HCT116 (cell line): ENCODE data around the gene CNMD. TPM values are rescaled to one million over a fixed set of nuclear protein-coding genes. Genes with fewer than 3 reads are reported as not detected.

Experiments
- ATAC-seq: fragments of 200-7000 bp; cut with Tn5 transposase; 2 replicates; pipeline ENCODE4 v1.9.1; 2020; ENCODE audit warnings: mild to moderate bottlenecking, moderate library complexity
- BruUV-seq: library from RNA; stranded (reverse); fragments of 400-500 nt; replicated peaks from 2 replicates; lab custom pipeline; 2021; lab: Mats Ljungman, UMichigan
- CTCF ChIA-PET: fragments of 300-600 bp; sonication (Branson Sonifier 250); formaldehyde crosslinking; loops from one replicate; lab custom pipeline; 2021; ENCODE audit warnings: antibody characterized with exemption; lab: Charles Lee
- POLR2A ChIA-PET: fragments of 300-600, 350-600 bp; sonication (Branson Sonifier 250); formaldehyde crosslinking; loops from one replicate; lab custom pipeline; 2021; ENCODE audit warnings: antibody characterized with exemption; lab: Charles Lee
- RAD21 ChIA-PET, 2 experiments: fragments of 300-600 bp; sonication (Branson Sonifier 250); formaldehyde crosslinking; loops; one replicate each; lab custom pipeline; 2023; ENCODE audit warnings: low total read pairs in 2 of 2; ENCODE audit not compliant: uncharacterized antibody in 2 of 2, unreplicated experiment in 2 of 2, low non-redundant PET in 1 of 2; lab: Charles Lee
- DNase-seq: peaks from one replicate; pipeline ENCODE4 v3.0.0-alpha.2; 2010; ENCODE audit warnings: low read depth, low spot score
- H2AFZ ChIP-seq: fragments of 200-600 bp; shearing (Covaris generic), sonication (generic); 2 replicates; pipeline ENCODE4 v1.6.1; 2017; ENCODE audit warnings: low read depth, mixed run types, mixed read lengths, antibody characterized with exemption, low read length; ENCODE audit not compliant: poor library complexity, severe bottlenecking
- H3K27ac ChIP-seq: 2 replicates; pipeline ENCODE4 v1.5.1; 2012; ENCODE audit warnings: low read depth, low read length
- H3K27me3 ChIP-seq: fragments of 200-600 bp; sonication (generic); 2 replicates; pipeline ENCODE4 v1.6.1; 2016; ENCODE audit warnings: mixed run types, low read length, mixed read lengths; ENCODE audit not compliant: insufficient read depth
- H3K36me3 ChIP-seq, 2 experiments: fragments of 200-500 bp in 1 of 2; fragments of 200-600 bp in 1 of 2; sonication (Bioruptor generic) in 1 of 2; sonication (generic) in 1 of 2; 2 replicates each; pipeline versions ENCODE4 v1.5.1 to v1.6.1; 2014 to 2016; ENCODE audit warnings: low read length in 2 of 2, inconsistent platforms in 1 of 2, mixed read lengths in 1 of 2, mixed run types in 1 of 2; ENCODE audit not compliant: insufficient read depth in 2 of 2, control insufficient read depth in 1 of 2
- H3K4me1 ChIP-seq, 2 experiments: fragments of 200-600 bp in 1 of 2; sonication (generic) in 1 of 2; 2 replicates each; pipeline versions ENCODE4 v1.5.1 to v1.6.1; 2012 to 2017; ENCODE audit warnings: low read length in 2 of 2, inconsistent platforms in 1 of 2, mild to moderate bottlenecking in 1 of 2, mixed read lengths in 1 of 2, mixed run types in 1 of 2, moderate library complexity in 1 of 2; ENCODE audit not compliant: insufficient read depth in 2 of 2, control insufficient read depth in 1 of 2
- H3K4me2 ChIP-seq: fragments of 200-600 bp; sonication (generic); 2 replicates; pipeline ENCODE4 v1.6.1; 2017; ENCODE audit warnings: mixed run types, low read length, mixed read lengths
- H3K4me3 ChIP-seq, 2 experiments: fragments of 200-600 bp in 1 of 2; sonication (generic) in 1 of 2; replicated peaks in 1 of 2; 2 replicates each; pipeline ENCODE4 v1.5.1; 2011 to 2016; ENCODE audit warnings: low read length in 2 of 2, control low read depth in 1 of 2, low read depth in 1 of 2, mild to moderate bottlenecking in 1 of 2, mixed read lengths in 1 of 2, mixed run types in 1 of 2
- H3K79me2 ChIP-seq: fragments of 200-600 bp; sonication (generic); 2 replicates; pipeline ENCODE4 v1.6.1; 2017; ENCODE audit warnings: mild to moderate bottlenecking, mixed run types, low read length, moderate library complexity, mixed read lengths; ENCODE audit not compliant: insufficient read depth
- H3K9ac ChIP-seq: fragments of 200-600 bp; sonication (generic); 2 replicates; pipeline ENCODE4 v1.6.1; 2016; ENCODE audit warnings: low read length, mixed read lengths
- H3K9me2 ChIP-seq: fragments of 200-600 bp; sonication (generic), shearing (Covaris generic); 2 replicates; pipeline ENCODE4 v1.6.1; 2017; ENCODE audit warnings: mixed run types, mild to moderate bottlenecking, moderate library complexity; ENCODE audit not compliant: insufficient read depth
- H3K9me3 ChIP-seq, 2 experiments: fragments of 200-500 bp in 1 of 2; fragments of 200-600 bp in 1 of 2; sonication (Bioruptor generic) in 1 of 2; sonication (generic) in 1 of 2; 2 replicates each; pipeline ENCODE4 v1.6.1; 2014 to 2017; ENCODE audit warnings: low read length in 2 of 2, mixed read lengths in 2 of 2, inconsistent platforms in 1 of 2, low read depth in 1 of 2, mild to moderate bottlenecking in 1 of 2, mixed run types in 1 of 2, moderate library complexity in 1 of 2; ENCODE audit not compliant: control insufficient read depth in 1 of 2, insufficient read depth in 1 of 2
- H4K20me1 ChIP-seq: fragments of 200-600 bp; sonication (generic), shearing (Covaris generic); 2 replicates; pipeline ENCODE4 v1.6.1; 2017; ENCODE audit warnings: mixed run types, mild to moderate bottlenecking, moderate library complexity; ENCODE audit not compliant: insufficient read depth
- CBX3 ChIP-seq: IDR thresholded peaks from 2 replicates; pipeline ENCODE4 v1.6.1; 2012; ENCODE audit warnings: low read depth
- CTCF ChIP-seq, 3 experiments: fragments of 200-600 bp in 1 of 3; sonication (generic) in 1 of 3; IDR thresholded peaks in 2 of 3; conservative IDR thresholded peaks in 1 of 3; 2 replicates each; pipeline ENCODE4 v1.5.1; 2012 to 2017; ENCODE audit warnings: low read depth in 2 of 3, low read length in 2 of 3, antibody characterized with exemption in 1 of 3, borderline replicate concordance in 1 of 3, control low read depth in 1 of 3, mild to moderate bottlenecking in 1 of 3, mixed read lengths in 1 of 3, mixed run types in 1 of 3, moderate library complexity in 1 of 3; ENCODE audit not compliant: insufficient read depth in 1 of 3
- EGR1 ChIP-seq: IDR thresholded peaks from 2 replicates; pipeline ENCODE4 v1.6.1; 2012; ENCODE audit warnings: low read depth
- JUND ChIP-seq: IDR thresholded peaks from 2 replicates; pipeline ENCODE4 v1.6.1; 2012
- RAD21 ChIP-seq: IDR thresholded peaks from 2 replicates; pipeline ENCODE4 v1.6.1; 2012; ENCODE audit warnings: low read depth, mild to moderate bottlenecking
- TCF7L2 ChIP-seq: IDR thresholded peaks from 2 replicates; pipeline ENCODE4 v1.7.0; 2011; ENCODE audit warnings: borderline replicate concordance, inconsistent platforms; ENCODE audit not compliant: insufficient read depth, insufficient read length; ENCODE audit errors: extremely low read depth
- YY1 ChIP-seq: IDR thresholded peaks from 2 replicates; pipeline ENCODE4 v1.6.1; 2011; ENCODE audit warnings: low read length, low read depth, moderate library complexity, mild to moderate bottlenecking; ENCODE audit not compliant: insufficient replicate concordance; ENCODE audit errors: extremely low read depth
- ZBTB33 ChIP-seq: IDR thresholded peaks from 2 replicates; pipeline ENCODE4 v1.6.1; 2011; ENCODE audit warnings: mild to moderate bottlenecking, low read length, moderate library complexity; ENCODE audit not compliant: insufficient replicate concordance; ENCODE audit errors: extremely low read depth
- intact Hi-C: fragments of 100-400 bp; cut with micrococcal nuclease; formaldehyde crosslinking; loops from 2 replicates; pipeline ENCODE4 v1.10.0; 2022
- total RNA-seq: library from RNA; stranded (reverse); gene quantifications from one replicate; pipeline ENCODE4 v1.2.1, GENCODE V29; 2021; ENCODE audit not compliant: unreplicated experiment

The CNMD gene
- total RNA-seq, 1 experiment from 2014 or later = not detected

- Histone ChIP-seq H3K9me2 (no peaks in the 10 kb centered on the region), H3K27me3 (peaks cover 6% of the 10 kb centered on the region; the same call in 1 of the 2 replicates), H3K27ac (no peak overlapping the region), H3K79me2 (no peaks in the 10 kb centered on the region), H4K20me1 (no peaks in the 10 kb centered on the region), H3K36me3 (no peaks in the 10 kb centered on the region), H3K9ac (no peak overlapping the region), H3K4me2 (no peak overlapping the region), H2AFZ (no peak overlapping the region), H3K4me1 (no peaks in the 10 kb centered on the region; a peak in 1 of 4 replicates), H3K9me3 (no peaks in the 10 kb centered on the region), H3K4me3 (no peak overlapping the region)
- CTCF ChIA-PET = interaction anchor here (1.5 kb wide), 1 partner anchor 116 kb away, joined by 5 read pairs; no protein-coding TSS in a partner anchor
- no TSS peak for BruUV-seq
- POLR2A ChIA-PET = no interaction called here
- TF ChIP-seq EGR1 = no peak
- TF ChIP-seq ZBTB33 = no peak
- no peak for TF ChIP-seq CBX3
- no peak for TF ChIP-seq RAD21
- TF ChIP-seq JUND = no peak
- TF ChIP-seq YY1 = no peak
- TF ChIP-seq TCF7L2 = no peak
- TF ChIP-seq CTCF (IDR thresholded peaks at IDR 0.05 in 2 of 3, conservative IDR thresholded peaks at IDR 0.05 in 1 of 3; ENCODE audit: borderline replicate concordance in 1 of 3, insufficient read depth in 1 of 3, low read depth in 2 of 3, low read length in 2 of 3) = no peak
- RAD21 ChIA-PET = no interaction called here
- ATAC-seq (no peak), DNase-seq (no peak)
- intact Hi-C loops = no loop called here
These were observed 40.5 kb upstream of the CNMD start for GRCh38 chr13:52780092-52780491.
